ENCODE data around the gene AMMECR1.

GRCh38 chrX:110287605-110288004, 30.3 kb downstream of the AMMECR1 start:
- TF ChIP-seq CTCF (IDR thresholded peaks at IDR 0.05; ENCODE audit: borderline replicate concordance, extremely low read depth, low read length, poor library complexity, severe bottlenecking) = no peak
- no peak for TF ChIP-seq EZH2 (IDR thresholded peaks at IDR 0.05; ENCODE audit: borderline replicate concordance, low read depth, low read length, severe bottlenecking)
